GM12872 (cell line): ENCODE data around the gene BMP7.

ENCODE experiments used
- CTCF ChIP-seq: IDR thresholded peaks from 3 replicates; pipeline ENCODE4 v1.5.1; 2011; ENCODE audit warnings: low read depth, mild to moderate bottlenecking, low read length, moderate library complexity; ENCODE audit not compliant: insufficient read depth

The BMP7 gene

GRCh38 chr20:57148263-57148662, 118.2 kb downstream of the BMP7 start:
- TF ChIP-seq CTCF = no peak

- no peak for TF ChIP-seq CTCF
Measured at GRCh38 chr20:57147185-57147584, 119.3 kb downstream of the BMP7 start.

GRCh38 chr20:57146155-57146554, 120.3 kb downstream of the BMP7 start:
- TF ChIP-seq CTCF = no peak

GRCh38 chr20:57145089-57145631, 121.3 kb downstream of the BMP7 start:
- TF ChIP-seq CTCF = no peak

GRCh38 chr20:57143173-57143572, 123.3 kb downstream of the BMP7 start:
- TF ChIP-seq CTCF = no peak

- no peak for TF ChIP-seq CTCF
Measured at GRCh38 chr20:57142667-57143066, 123.8 kb downstream of the BMP7 start.

GRCh38 chr20:57141492-57141891, 124.9 kb downstream of the BMP7 start:
- no peak for TF ChIP-seq CTCF
